ENCODE data around the gene ATP7B.
A peak's percentile ranks its signal among the peaks of the same experiment; 100 is the strongest.

Gene ATP7B

GRCh38 chr13:52011632-52012511, 622 bp upstream of the ATP7B start, which contains the start of gene ALG11:
TSS of gene ALG11 (plus strand) at chr13:52012398. CDS start at chr13:52012419, 21 bp downstream.
- peak; percentile 98 for DNase-seq (ENCODE audit: low read depth, low spot score)
- H3K4me3 ChIP-seq (ENCODE audit: low read length), result peak within 1 kb of the TSS; percentile 98

GRCh38 chr13:52009946-52010345, 1.3 kb downstream of the ATP7B start:
- DNase-seq (ENCODE audit: low read depth, low spot score), result no peak
- no peak overlapping the region for H3K4me3 ChIP-seq (ENCODE audit: low read length)

- no peak overlapping the region for H3K4me3 ChIP-seq (ENCODE audit: low read length)
- DNase-seq (ENCODE audit: low read depth, low spot score), result no peak
These were observed 4.6 kb downstream of the ATP7B start for GRCh38 chr13:52006523-52007245.

GRCh38 chr13:52005841-52006522, 5.3 kb downstream of the ATP7B start:
- H3K4me3 ChIP-seq (ENCODE audit: low read length), result no peak overlapping the region
- DNase-seq (ENCODE audit: low read depth, low spot score), result no peak

- DNase-seq (ENCODE audit: low read depth, low spot score), result no peak
- no peak overlapping the region for H3K4me3 ChIP-seq (ENCODE audit: low read length)
These were observed 6.6 kb downstream of the ATP7B start for GRCh38 chr13:52004511-52005170.

GRCh38 chr13:52003541-52003940, 7.7 kb downstream of the ATP7B start:
- DNase-seq (ENCODE audit: low read depth, low spot score), result no peak

GRCh38 chr13:52002361-52002760, 8.9 kb downstream of the ATP7B start:
- no peak for DNase-seq (ENCODE audit: low read depth, low spot score)
- no peak overlapping the region for H3K4me3 ChIP-seq (ENCODE audit: low read length)

More at GRCh38 chr13:52003541-52003940, 7.7 kb downstream of the ATP7B start:
- no peak overlapping the region for H3K4me3 ChIP-seq (ENCODE audit: low read length)

GRCh38 chr13:52001120-52001731, 10.0 kb downstream of the ATP7B start:
- no peak overlapping the region for H3K4me3 ChIP-seq (ENCODE audit: low read length)
- peak; percentile 60 for DNase-seq (ENCODE audit: low read depth, low spot score)

- no peak overlapping the region for H3K4me3 ChIP-seq (ENCODE audit: low read length)
- no peak for DNase-seq (ENCODE audit: low read depth, low spot score)
These were observed 11.3 kb downstream of the ATP7B start for GRCh38 chr13:51999921-52000320.

- no peak overlapping the region for H3K4me3 ChIP-seq (ENCODE audit: low read length)
- DNase-seq (ENCODE audit: low read depth, low spot score), result no peak
These were observed 11.7 kb downstream of the ATP7B start for GRCh38 chr13:51999510-51999911.

- DNase-seq (ENCODE audit: low read depth, low spot score), result no peak
- H3K4me3 ChIP-seq (ENCODE audit: low read length), result no peak overlapping the region
These were observed 12.3 kb downstream of the ATP7B start for GRCh38 chr13:51998723-51999509.

GRCh38 chr13:51997641-51998330, 13.5 kb downstream of the ATP7B start:
- DNase-seq (ENCODE audit: low read depth, low spot score), result no peak
- no peak overlapping the region for H3K4me3 ChIP-seq (ENCODE audit: low read length)

- no peak overlapping the region for H3K4me3 ChIP-seq (ENCODE audit: low read length)
- DNase-seq (ENCODE audit: low read depth, low spot score), result no peak
These were observed 14.1 kb downstream of the ATP7B start for GRCh38 chr13:51997186-51997585.

GRCh38 chr13:51996641-51997040, 14.6 kb downstream of the ATP7B start:
- no peak for DNase-seq (ENCODE audit: low read depth, low spot score)
- no peak overlapping the region for H3K4me3 ChIP-seq (ENCODE audit: low read length)

- no peak for DNase-seq (ENCODE audit: low read depth, low spot score)
- H3K4me3 ChIP-seq (ENCODE audit: low read length), result no peak overlapping the region
These were observed 15.3 kb downstream of the ATP7B start for GRCh38 chr13:51995677-51996551.

GRCh38 chr13:51993713-51994112, 17.5 kb downstream of the ATP7B start:
- DNase-seq (ENCODE audit: low read depth, low spot score), result no peak
- no peak overlapping the region for H3K4me3 ChIP-seq (ENCODE audit: low read length)

Data from Jurkat, Clone E6-1 (cell line).